Measurements from ENCODE around the gene RXFP1.

- TF ChIP-seq POLR2A (IDR thresholded peaks at IDR 0.05) = no peak
- no peak for TF ChIP-seq CTCF (IDR thresholded peaks at IDR 0.05)
Observed at GRCh38 chr4:158538911-158539310, 17.2 kb downstream of the RXFP1 start.
